ENCODE measurements around the gene TBXAS1. TPM values are rescaled to one million over a fixed set of nuclear protein-coding genes. Genes with fewer than 3 reads are reported as not detected.

TBXAS1 gene
- total and polyA plus RNA-seq, 2 of the 8 experiments (the other 6 are each of a cell fraction or from before 2014, with no cell fraction given): 0.86 to 2.1 TPM

GRCh38 chr7:139940866-139941265 is 111.8 kb downstream of the TBXAS1 start (continued):
- TF ChIP-seq TAF7 (optimal IDR thresholded peaks at IDR 0.05; ENCODE audit: borderline replicate concordance, low read depth, low read length): no peak
- no peak for TF ChIP-seq CHD1 (IDR thresholded peaks at IDR 0.05; ENCODE audit: low read depth, low read length)

All from H1 (cell line).